GM19452 (cell line): ENCODE data around the gene ORAI1.
"Not testable (repeated sequence)": the region's sequence is repeated elsewhere in the genome, so short reads cannot be mapped to it uniquely, and the experiment has no call there.

Source experiments
- ATAC-seq: cut with Tn5 transposase; IDR thresholded peaks from one replicate; pipeline ENCODE4 v1.9.1; 2021; ENCODE audit not compliant: unreplicated experiment

ORAI1 gene

GRCh38 chr12:121648458-121649028 lies 22.2 kb downstream of the ORAI1 start:
- no peak for ATAC-seq

GRCh38 chr12:121649322-121649721 lies 23.0 kb downstream of the ORAI1 start:
- ATAC-seq, result no peak

GRCh38 chr12:121649819-121650353 lies 23.6 kb downstream of the ORAI1 start:
- no peak for ATAC-seq

GRCh38 chr12:121651320-121651719 lies 25.0 kb downstream of the ORAI1 start:
- no peak for ATAC-seq

- no peak for ATAC-seq
Measured at GRCh38 chr12:121652767-121653497, 26.6 kb downstream of the ORAI1 start.

GRCh38 chr12:121653999-121654398 lies 27.7 kb downstream of the ORAI1 start:
- ATAC-seq, result no peak

- no peak for ATAC-seq
Measured at GRCh38 chr12:121656122-121656521, 29.8 kb downstream of the ORAI1 start.

- no peak for ATAC-seq
Measured at GRCh38 chr12:121657305-121658008, 31.1 kb downstream of the ORAI1 start.

GRCh38 chr12:121661353-121662105 lies 35.2 kb downstream of the ORAI1 start:
- not testable (repeated sequence) for ATAC-seq

GRCh38 chr12:121663610-121663929 lies 37.2 kb downstream of the ORAI1 start:
- ATAC-seq, result no peak

GRCh38 chr12:121666829-121667228 lies 40.5 kb downstream of the ORAI1 start:
- not testable (repeated sequence) for ATAC-seq

GRCh38 chr12:121668750-121669520 lies 42.6 kb downstream of the ORAI1 start:
- ATAC-seq, result no peak

- no peak for ATAC-seq
Measured at GRCh38 chr12:121669521-121669900, 43.2 kb downstream of the ORAI1 start, which contains the start of gene MORN3. TSS of gene MORN3 (minus strand) at chr12:121669654. CDS start at chr12:121669483, 171 bp downstream.

- no peak for ATAC-seq
Measured at GRCh38 chr12:121673013-121673511, 46.7 kb downstream of the ORAI1 start.

- ATAC-seq, result no peak
Measured at GRCh38 chr12:121676190-121676589, 49.9 kb downstream of the ORAI1 start.

- no peak for ATAC-seq
Measured at GRCh38 chr12:121678305-121678704, 52.0 kb downstream of the ORAI1 start.

- no peak for ATAC-seq
Measured at GRCh38 chr12:121678716-121679300, 52.5 kb downstream of the ORAI1 start.

GRCh38 chr12:121679661-121680197 lies 53.4 kb downstream of the ORAI1 start:
- ATAC-seq, result not testable (repeated sequence)

GRCh38 chr12:121688966-121689365 lies 62.6 kb downstream of the ORAI1 start:
- ATAC-seq, result no peak

- no peak for ATAC-seq
Measured at GRCh38 chr12:121689430-121689829, 63.1 kb downstream of the ORAI1 start.
